ENCODE measurements around the gene BCHE.

Gene BCHE

GRCh38 chr3:165837058-165837525 is at the start of gene BCHE:
TSS of gene BCHE (minus strand) at chr3:165837423. CDS start at chr3:165831033, 6,390 bp downstream.
- no peak for TF ChIP-seq MAX (IDR thresholded peaks at IDR 0.05)
- no peak for TF ChIP-seq EGR1 (IDR thresholded peaks at IDR 0.05)
- no peak for TF ChIP-seq TCF12 (IDR thresholded peaks at IDR 0.05; ENCODE audit: low read depth)
- TF ChIP-seq ZBTB7A (IDR thresholded peaks at IDR 0.05; ENCODE audit: low read depth): no peak
- no peak for TF ChIP-seq FOXM1 (IDR thresholded peaks at IDR 0.05; ENCODE audit: borderline replicate concordance, low read depth)

- TF ChIP-seq CREB1 (IDR thresholded peaks at IDR 0.05; ENCODE audit: low read depth): no peak
- no peak for TF ChIP-seq ZBTB7A (IDR thresholded peaks at IDR 0.05; ENCODE audit: low read depth)
- TF ChIP-seq TAF1 (IDR thresholded peaks at IDR 0.05; ENCODE audit: low read depth): no peak
- no peak for TF ChIP-seq USF1 (IDR thresholded peaks at IDR 0.05)
- TF ChIP-seq TCF12 (IDR thresholded peaks at IDR 0.05; ENCODE audit: low read depth): no peak
- TF ChIP-seq NFIC (IDR thresholded peaks at IDR 0.05): no peak
- no peak for TF ChIP-seq RAD21 (IDR thresholded peaks at IDR 0.05; ENCODE audit: low read depth)
- no peak for TF ChIP-seq REST (IDR thresholded peaks at IDR 0.05; ENCODE audit: low read depth)
- TF ChIP-seq YY1 (IDR thresholded peaks at IDR 0.05; ENCODE audit: low read depth): no peak
- no peak for TF ChIP-seq EGR1 (IDR thresholded peaks at IDR 0.05)
- no peak for TF ChIP-seq MAX (IDR thresholded peaks at IDR 0.05)
- TF ChIP-seq CEBPB (IDR thresholded peaks at IDR 0.05): no peak
- no peak for TF ChIP-seq TEAD4 (IDR thresholded peaks at IDR 0.05)
- TF ChIP-seq FOXM1 (IDR thresholded peaks at IDR 0.05; ENCODE audit: borderline replicate concordance, low read depth): no peak
- no peak for TF ChIP-seq EP300 (IDR thresholded peaks at IDR 0.05; ENCODE audit: borderline replicate concordance)
Measured at GRCh38 chr3:165885558-165886270, 48.5 kb upstream of the BCHE start.

- TF ChIP-seq TEAD4 (IDR thresholded peaks at IDR 0.05) (no peak), REST (IDR thresholded peaks at IDR 0.05; ENCODE audit: low read depth) (no peak), YY1 (IDR thresholded peaks at IDR 0.05; ENCODE audit: low read depth) (no peak), CEBPB (IDR thresholded peaks at IDR 0.05) (no peak), EP300 (IDR thresholded peaks at IDR 0.05; ENCODE audit: borderline replicate concordance) (no peak), TAF1 (IDR thresholded peaks at IDR 0.05; ENCODE audit: low read depth) (no peak), EGR1 (IDR thresholded peaks at IDR 0.05) (no peak), RAD21 (IDR thresholded peaks at IDR 0.05; ENCODE audit: low read depth) (no peak), TCF12 (IDR thresholded peaks at IDR 0.05; ENCODE audit: low read depth) (no peak), MAX (IDR thresholded peaks at IDR 0.05) (no peak), CREB1 (IDR thresholded peaks at IDR 0.05; ENCODE audit: low read depth) (no peak), USF1 (IDR thresholded peaks at IDR 0.05) (no peak), FOXM1 (IDR thresholded peaks at IDR 0.05; ENCODE audit: borderline replicate concordance, low read depth) (no peak), ZBTB7A (IDR thresholded peaks at IDR 0.05; ENCODE audit: low read depth) (no peak), NFIC (IDR thresholded peaks at IDR 0.05) (no peak)
Measured at GRCh38 chr3:165884518-165884917, 47.3 kb upstream of the BCHE start.

GRCh38 chr3:165883863-165884478 is 46.7 kb upstream of the BCHE start:
- no peak for TF ChIP-seq CEBPB (IDR thresholded peaks at IDR 0.05)
- TF ChIP-seq ZBTB7A (IDR thresholded peaks at IDR 0.05; ENCODE audit: low read depth): no peak
- TF ChIP-seq FOXM1 (IDR thresholded peaks at IDR 0.05; ENCODE audit: borderline replicate concordance, low read depth): no peak
- TF ChIP-seq TEAD4 (IDR thresholded peaks at IDR 0.05): no peak
- TF ChIP-seq NFIC (IDR thresholded peaks at IDR 0.05): no peak
- TF ChIP-seq MAX (IDR thresholded peaks at IDR 0.05): no peak
- no peak for TF ChIP-seq CREB1 (IDR thresholded peaks at IDR 0.05; ENCODE audit: low read depth)
- no peak for TF ChIP-seq REST (IDR thresholded peaks at IDR 0.05; ENCODE audit: low read depth)
- no peak for TF ChIP-seq RAD21 (IDR thresholded peaks at IDR 0.05; ENCODE audit: low read depth)
- no peak for TF ChIP-seq YY1 (IDR thresholded peaks at IDR 0.05; ENCODE audit: low read depth)
- no peak for TF ChIP-seq EGR1 (IDR thresholded peaks at IDR 0.05)
- TF ChIP-seq TCF12 (IDR thresholded peaks at IDR 0.05; ENCODE audit: low read depth): no peak
- TF ChIP-seq USF1 (IDR thresholded peaks at IDR 0.05): no peak
- TF ChIP-seq TAF1 (IDR thresholded peaks at IDR 0.05; ENCODE audit: low read depth): no peak
- no peak for TF ChIP-seq EP300 (IDR thresholded peaks at IDR 0.05; ENCODE audit: borderline replicate concordance)

All from Ishikawa (cell line).